ENCODE measurements around the gene DAPK2.

- TF ChIP-seq CTCF (IDR thresholded peaks at IDR 0.05; ENCODE audit: borderline replicate concordance, extremely low read depth, low read length, poor library complexity, severe bottlenecking) (no peak), EZH2 (IDR thresholded peaks at IDR 0.05; ENCODE audit: borderline replicate concordance, low read depth, low read length, severe bottlenecking) (no peak)
These were observed 155.7 kb downstream of the DAPK2 start for GRCh38 chr15:63890617-63891016.
